Parathyroid adenoma (tissue), 2 donors: Measurements from ENCODE around the gene CCDC197.

Experiments used
- H2AFZ ChIP-seq: fragments of 300-600 bp; sonication (generic); one replicate; pipeline ENCODE4 v1.7.0; 2017; ENCODE audit warnings: antibody characterized with exemption, mild to moderate bottlenecking
- H3K27ac ChIP-seq: fragments of 300-600 bp; sonication (generic); one replicate; pipeline ENCODE4 v1.7.0; 2017
- H3K27me3 ChIP-seq: fragments of 300-600 bp; sonication (generic); one replicate; pipeline ENCODE4 v1.7.0; 2017; ENCODE audit warnings: low read length; ENCODE audit not compliant: control insufficient read depth, insufficient read depth
- H3K36me3 ChIP-seq: fragments of 300-600 bp; sonication (generic); one replicate; pipeline ENCODE4 v1.7.0; 2017; ENCODE audit warnings: low read length; ENCODE audit not compliant: control insufficient read depth, insufficient read depth
- H3K4me1 ChIP-seq: fragments of 300-600 bp; sonication (generic); one replicate; pipeline ENCODE4 v1.7.0; 2017; ENCODE audit warnings: control low read depth
- H3K4me2 ChIP-seq: fragments of 300-600 bp; sonication (generic); one replicate; pipeline ENCODE4 v1.7.0; 2017; ENCODE audit warnings: low read length
- H3K4me3 ChIP-seq: fragments of 300-600 bp; sonication (generic); one replicate; pipeline ENCODE4 v1.7.0; 2017; ENCODE audit warnings: low read depth, low read length
- H3K79me2 ChIP-seq: fragments of 300-600 bp; sonication (generic); one replicate; pipeline ENCODE4 v1.7.0; 2017; ENCODE audit warnings: control low read depth
- H3K9ac ChIP-seq: fragments of 300-600 bp; sonication (generic); one replicate; pipeline ENCODE4 v1.7.0; 2017; ENCODE audit warnings: mild to moderate bottlenecking
- H3K9me3 ChIP-seq: fragments of 300-600 bp; sonication (generic); one replicate; pipeline ENCODE4 v1.7.0; 2017; ENCODE audit warnings: low read length; ENCODE audit not compliant: control insufficient read depth
- CTCF ChIP-seq: fragments of 300-600 bp; sonication (generic); IDR thresholded peaks from one replicate; pipeline ENCODE4 v1.7.0; 2017; ENCODE audit warnings: antibody characterized with exemption, mild to moderate bottlenecking
- donor health status: primary hyperparathyroidism.

The CCDC197 gene

GRCh38 chr14:93997082-93997481 lies at the start of gene CCDC197:
CCDC197 (plus strand) TSS chr14:93997301; CDS start chr14:93998132, 831 bp downstream.
- Histone ChIP-seq H3K4me3 (no peak within 1 kb of the TSS), H3K27ac (no peak within 1 kb of the TSS)

GRCh38 chr14:93949511-93950075 lies 47.5 kb upstream of the CCDC197 start:
- H3K4me3 ChIP-seq, result no peak overlapping the region
- H2AFZ ChIP-seq, result no peak overlapping the region
- H3K9ac ChIP-seq, result no peak overlapping the region
- H3K4me2 ChIP-seq, result no peak overlapping the region
- TF ChIP-seq CTCF, result no peak
- no peaks in the 10 kb centered on the region for H3K36me3 ChIP-seq
- no peaks in the 10 kb centered on the region for H3K4me1 ChIP-seq
- H3K79me2 ChIP-seq, result no peaks in the 10 kb centered on the region
- H3K27ac ChIP-seq, result no peak overlapping the region
- no peaks in the 10 kb centered on the region for H3K27me3 ChIP-seq
- H3K9me3 ChIP-seq, result no peaks in the 10 kb centered on the region

More at GRCh38 chr14:93997082-93997481, at the start of gene CCDC197:
- no peak for TF ChIP-seq CTCF
- Histone ChIP-seq H3K79me2 (no peaks in the 10 kb centered on the region), H3K4me2 (no peak within 1 kb of the TSS), H3K9me3 (no peaks in the 10 kb centered on the region), H3K36me3 (no peaks in the 10 kb centered on the region), H3K9ac (no peak within 1 kb of the TSS), H3K27me3 (peaks cover 3% of the 10 kb centered on the region), H3K4me1 (no peaks in the 10 kb centered on the region), H2AFZ (no peak within 1 kb of the TSS)

GRCh38 chr14:93950948-93951634 lies 46.0 kb upstream of the CCDC197 start:
- Histone ChIP-seq H3K27me3 (no peaks in the 10 kb centered on the region), H3K9ac (no peak overlapping the region), H3K4me1 (no peaks in the 10 kb centered on the region), H3K9me3 (no peaks in the 10 kb centered on the region), H3K4me3 (no peak overlapping the region), H3K27ac (no peak overlapping the region), H2AFZ (no peak overlapping the region), H3K79me2 (no peaks in the 10 kb centered on the region), H3K36me3 (no peaks in the 10 kb centered on the region), H3K4me2 (no peak overlapping the region)
- no peak for TF ChIP-seq CTCF

- no peak for TF ChIP-seq CTCF
- Histone ChIP-seq H3K36me3 (no peaks in the 10 kb centered on the region), H3K4me3 (no peak overlapping the region), H3K9me3 (no peaks in the 10 kb centered on the region), H3K4me1 (no peaks in the 10 kb centered on the region), H3K27ac (no peak overlapping the region), H3K4me2 (no peak overlapping the region), H3K9ac (no peak overlapping the region), H3K79me2 (no peaks in the 10 kb centered on the region), H2AFZ (no peak overlapping the region), H3K27me3 (no peaks in the 10 kb centered on the region)
Observed at GRCh38 chr14:93951635-93952540, 45.2 kb upstream of the CCDC197 start.
